Endodermal cell (in vitro differentiated cells): ENCODE data around the gene OR10R2. TPM values are rescaled to one million over a fixed set of nuclear protein-coding genes. Genes with fewer than 3 reads are reported as not detected.

Source experiments
- DNase-seq: peaks from one replicate; pipeline ENCODE4 v3.0.0-alpha.2; 2017
- H3K27ac ChIP-seq: 2 replicates; pipeline ENCODE4 v1.5.1; 2013; ENCODE audit warnings: mild to moderate bottlenecking, low read depth, low read length, moderate library complexity
- H3K27me3 ChIP-seq: 2 replicates; pipeline ENCODE4 v1.6.1; 2013; ENCODE audit warnings: mild to moderate bottlenecking, low read length, moderate library complexity; ENCODE audit not compliant: insufficient read depth, control insufficient read depth, poor library complexity, severe bottlenecking
- H3K36me3 ChIP-seq: 2 replicates; pipeline ENCODE4 v1.7.0; 2013; ENCODE audit warnings: mild to moderate bottlenecking, low read length, moderate library complexity; ENCODE audit not compliant: control insufficient read depth, insufficient read depth
- H3K4me1 ChIP-seq: one replicate; pipeline ENCODE4 v1.7.0; 2013; ENCODE audit warnings: low read length; ENCODE audit not compliant: control insufficient read depth, insufficient read depth
- H3K4me3 ChIP-seq: 2 replicates; pipeline ENCODE4 v1.5.1; 2013; ENCODE audit warnings: mild to moderate bottlenecking, low read length, moderate library complexity
- H3K9ac ChIP-seq: 2 replicates; pipeline ENCODE4 v1.6.1; 2013; ENCODE audit warnings: mild to moderate bottlenecking, low read length, moderate library complexity; ENCODE audit not compliant: poor library complexity, severe bottlenecking; ENCODE audit errors: extremely low read depth
- H3K9me3 ChIP-seq: 2 replicates; pipeline ENCODE4 v1.6.1; 2013; ENCODE audit warnings: mild to moderate bottlenecking, low read length, moderate library complexity; ENCODE audit not compliant: control insufficient read depth
- H3K27ac Mint-ChIP-seq: 2 replicates; pipeline ENCODE4 v1.8.0; 2020; ENCODE audit warnings: mixed read lengths
- H3K27me3 Mint-ChIP-seq: 2 replicates; pipeline ENCODE4 v1.8.0; 2021; ENCODE audit warnings: mild to moderate bottlenecking, mixed read lengths; ENCODE audit not compliant: insufficient read depth
- H3K36me3 Mint-ChIP-seq: 2 replicates; pipeline ENCODE4 v1.8.0; 2020; ENCODE audit warnings: low read depth, mixed read lengths
- H3K4me1 Mint-ChIP-seq: 2 replicates; pipeline ENCODE4 v1.8.0; 2020; ENCODE audit warnings: mixed read lengths
- H3K4me3 Mint-ChIP-seq: 2 replicates; pipeline ENCODE4 v1.8.0; 2020; ENCODE audit warnings: mild to moderate bottlenecking, moderate library complexity, mixed read lengths
- H3K9me3 Mint-ChIP-seq: 2 replicates; pipeline ENCODE4 v1.8.0; 2020; ENCODE audit warnings: mild to moderate bottlenecking, mixed read lengths
- WGBS, 2 experiments: methylation state at CpG; one replicate each; pipeline versions ENCODE4 v1.1.5 to v1.1.7; 2013; ENCODE audit warnings: missing lambda C conversion rate in 2 of 2, mixed read lengths in 1 of 2; ENCODE audit not compliant: insufficient coverage in 1 of 2, insufficient read length in 1 of 2; 5-methylcytosine and 5-hydroxymethylcytosine counted together
- total RNA-seq, 2 donors: library from RNA; stranded (reverse); fragmentation: NEBNext Ultra II Directional in 1 of 2; extraction: Animal tissue kit (Norgen Biotek cat#: 25700) in 1 of 2; gene quantifications; 2 replicates in 1 of 2; 3 replicates in 1 of 2; pipeline ENCODE4 v1.2.1, GENCODE V29; 2021
- TF ChIP-seq, protein P1 (sequence below): fragments of 200-600 bp; sonication (generic); conservative IDR thresholded peaks from 2 replicates; pipeline ENCODE4 v1.5.0; 2021; ENCODE audit warnings: antibody characterized with exemption, mild to moderate bottlenecking

OR10R2 gene
- total RNA-seq, 2 donors from 2014 or later: not detected

DNA sequence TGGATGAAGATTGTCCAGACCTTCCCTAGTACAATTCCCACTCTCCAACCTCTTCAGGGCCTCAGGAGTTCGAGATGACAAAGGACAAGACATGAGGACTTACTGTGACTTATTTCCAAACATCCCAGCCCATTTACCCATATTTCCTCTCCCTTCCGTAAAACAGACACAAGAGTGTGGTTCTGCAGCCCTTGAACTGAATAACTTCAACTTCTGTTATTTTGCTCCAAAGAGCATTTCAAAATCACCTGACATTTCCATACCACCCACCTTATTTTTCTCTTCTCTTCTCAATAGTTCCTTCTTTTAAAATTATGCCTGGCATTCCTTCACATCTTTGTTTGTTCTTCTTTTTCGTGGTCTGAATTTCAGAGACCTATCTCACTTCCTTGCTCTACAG lies 37.3 kb upstream of the OR10R2 start:
- no peak overlapping the region for H3K27ac ChIP-seq
- H3K9me3 Mint-ChIP-seq: peaks cover 3% of the 10 kb centered on the region
- H3K4me1 ChIP-seq: no peaks in the 10 kb centered on the region
- no peak overlapping the region for H3K9ac ChIP-seq
- no peaks in the 10 kb centered on the region for H3K27me3 ChIP-seq
- H3K4me3 Mint-ChIP-seq: no peak overlapping the region
- no peak for DNase-seq
- no peaks in the 10 kb centered on the region for H3K9me3 ChIP-seq
- H3K4me3 ChIP-seq: no peak overlapping the region
- WGBS, 2 experiments: 87 to 95% methylated on average over 3 of the region's 3 CpGs
- H3K27ac Mint-ChIP-seq: no peak overlapping the region
- H3K36me3 Mint-ChIP-seq: no peaks in the 10 kb centered on the region
- H3K27me3 Mint-ChIP-seq: no peaks in the 10 kb centered on the region
- H3K36me3 ChIP-seq: no peaks in the 10 kb centered on the region
- TF ChIP-seq, protein P1, sequence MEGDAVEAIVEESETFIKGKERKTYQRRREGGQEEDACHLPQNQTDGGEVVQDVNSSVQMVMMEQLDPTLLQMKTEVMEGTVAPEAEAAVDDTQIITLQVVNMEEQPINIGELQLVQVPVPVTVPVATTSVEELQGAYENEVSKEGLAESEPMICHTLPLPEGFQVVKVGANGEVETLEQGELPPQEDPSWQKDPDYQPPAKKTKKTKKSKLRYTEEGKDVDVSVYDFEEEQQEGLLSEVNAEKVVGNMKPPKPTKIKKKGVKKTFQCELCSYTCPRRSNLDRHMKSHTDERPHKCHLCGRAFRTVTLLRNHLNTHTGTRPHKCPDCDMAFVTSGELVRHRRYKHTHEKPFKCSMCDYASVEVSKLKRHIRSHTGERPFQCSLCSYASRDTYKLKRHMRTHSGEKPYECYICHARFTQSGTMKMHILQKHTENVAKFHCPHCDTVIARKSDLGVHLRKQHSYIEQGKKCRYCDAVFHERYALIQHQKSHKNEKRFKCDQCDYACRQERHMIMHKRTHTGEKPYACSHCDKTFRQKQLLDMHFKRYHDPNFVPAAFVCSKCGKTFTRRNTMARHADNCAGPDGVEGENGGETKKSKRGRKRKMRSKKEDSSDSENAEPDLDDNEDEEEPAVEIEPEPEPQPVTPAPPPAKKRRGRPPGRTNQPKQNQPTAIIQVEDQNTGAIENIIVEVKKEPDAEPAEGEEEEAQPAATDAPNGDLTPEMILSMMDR: no peak
- no peaks in the 10 kb centered on the region for H3K4me1 Mint-ChIP-seq

- Histone ChIP-seq H3K27ac (no peak overlapping the region), H3K4me3 (no peak overlapping the region), H3K4me1 (no peaks in the 10 kb centered on the region), H3K9ac (no peak overlapping the region), H3K9me3 (no peaks in the 10 kb centered on the region), H3K27me3 (no peaks in the 10 kb centered on the region), H3K36me3 (no peaks in the 10 kb centered on the region)
- no peak for DNase-seq
- 92 to 98% methylated on average over 4 of the region's 4 CpGs for WGBS, 2 experiments
- no peaks in the 10 kb centered on the region for H3K9me3 Mint-ChIP-seq
- no peaks in the 10 kb centered on the region for H3K36me3 Mint-ChIP-seq
- no peak overlapping the region for H3K27ac Mint-ChIP-seq
- H3K27me3 Mint-ChIP-seq: no peaks in the 10 kb centered on the region
- H3K4me1 Mint-ChIP-seq: no peaks in the 10 kb centered on the region
- no peak overlapping the region for H3K4me3 Mint-ChIP-seq
- TF ChIP-seq, protein P1: no peak
Measured at GRCh38 chr1:158445376-158445775, 26.6 kb upstream of the OR10R2 start.

- TF ChIP-seq, protein P1: no peak
- Histone ChIP-seq H3K27me3 (no peaks in the 10 kb centered on the region), H3K9ac (no peak overlapping the region), H3K36me3 (no peaks in the 10 kb centered on the region), H3K9me3 (no peaks in the 10 kb centered on the region), H3K27ac (no peak overlapping the region), H3K4me1 (no peaks in the 10 kb centered on the region), H3K4me3 (no peak overlapping the region)
- Mint-ChIP-seq H3K4me1 (no peaks in the 10 kb centered on the region), H3K9me3 (peaks cover 3% of the 10 kb centered on the region), H3K27ac (no peak overlapping the region), H3K36me3 (no peaks in the 10 kb centered on the region), H3K4me3 (no peak overlapping the region), H3K27me3 (no peaks in the 10 kb centered on the region)
- no peak for DNase-seq
- WGBS, 2 experiments: 94% methylated on average over 1 of the region's 1 CpG; no CpG with 5 or more reads in 1 of the 2 experiments
Measured at GRCh38 chr1:158454537-158454936, 17.5 kb upstream of the OR10R2 start.
